Activated CD4-positive, alpha-beta memory T cell treated with anti-CD3 and anti-CD28 coated beads, Interleukin-2, amount 10 ng/mL, durations not matched to agents 7 days and 5 days (primary cell): ENCODE data around the gene RBPJ. TPM values are rescaled to one million over a fixed set of nuclear protein-coding genes. Genes with fewer than 3 reads are reported as not detected.

Experiments used
- CTCF ChIA-PET: fragments of 350-600 bp; sonication (Branson Sonifier 250); formaldehyde crosslinking; loops from one replicate; lab custom pipeline; 2021; ENCODE audit warnings: antibody characterized with exemption, inconsistent platforms; lab: Charles Lee
- POLR2A ChIA-PET: fragments of 350-600 bp; sonication (Branson Sonifier 250); formaldehyde crosslinking; loops from one replicate; lab custom pipeline; 2021; ENCODE audit warnings: antibody characterized with exemption; lab: Charles Lee
- DNase-seq: peaks from one replicate; pipeline ENCODE4 v3.0.0-alpha.2; 2020
- H3K27ac Mint-ChIP-seq: one replicate; pipeline ENCODE4 v1.8.0; 2021; ENCODE audit warnings: mild to moderate bottlenecking, mixed read lengths
- H3K27me3 Mint-ChIP-seq: one replicate; pipeline ENCODE4 v1.8.0; 2021; ENCODE audit warnings: mixed read lengths
- H3K36me3 Mint-ChIP-seq: one replicate; pipeline ENCODE4 v1.8.0; 2021; ENCODE audit warnings: low read depth, mixed read lengths
- H3K4me1 Mint-ChIP-seq: one replicate; pipeline ENCODE4 v1.8.0; 2021; ENCODE audit warnings: mixed read lengths
- H3K4me3 Mint-ChIP-seq: one replicate; pipeline ENCODE4 v1.8.0; 2021; ENCODE audit warnings: mild to moderate bottlenecking, mixed read lengths
- H3K9me3 Mint-ChIP-seq: one replicate; pipeline ENCODE4 v1.8.0; 2021; ENCODE audit warnings: mixed read lengths
- total RNA-seq, 2 experiments: library from RNA; stranded (reverse); gene quantifications; one replicate each; pipeline ENCODE4 v1.2.3, GENCODE V29; 2021

Gene RBPJ
- total RNA-seq = 100 to 1,000 TPM; 137 to 144 TPM

DNA sequence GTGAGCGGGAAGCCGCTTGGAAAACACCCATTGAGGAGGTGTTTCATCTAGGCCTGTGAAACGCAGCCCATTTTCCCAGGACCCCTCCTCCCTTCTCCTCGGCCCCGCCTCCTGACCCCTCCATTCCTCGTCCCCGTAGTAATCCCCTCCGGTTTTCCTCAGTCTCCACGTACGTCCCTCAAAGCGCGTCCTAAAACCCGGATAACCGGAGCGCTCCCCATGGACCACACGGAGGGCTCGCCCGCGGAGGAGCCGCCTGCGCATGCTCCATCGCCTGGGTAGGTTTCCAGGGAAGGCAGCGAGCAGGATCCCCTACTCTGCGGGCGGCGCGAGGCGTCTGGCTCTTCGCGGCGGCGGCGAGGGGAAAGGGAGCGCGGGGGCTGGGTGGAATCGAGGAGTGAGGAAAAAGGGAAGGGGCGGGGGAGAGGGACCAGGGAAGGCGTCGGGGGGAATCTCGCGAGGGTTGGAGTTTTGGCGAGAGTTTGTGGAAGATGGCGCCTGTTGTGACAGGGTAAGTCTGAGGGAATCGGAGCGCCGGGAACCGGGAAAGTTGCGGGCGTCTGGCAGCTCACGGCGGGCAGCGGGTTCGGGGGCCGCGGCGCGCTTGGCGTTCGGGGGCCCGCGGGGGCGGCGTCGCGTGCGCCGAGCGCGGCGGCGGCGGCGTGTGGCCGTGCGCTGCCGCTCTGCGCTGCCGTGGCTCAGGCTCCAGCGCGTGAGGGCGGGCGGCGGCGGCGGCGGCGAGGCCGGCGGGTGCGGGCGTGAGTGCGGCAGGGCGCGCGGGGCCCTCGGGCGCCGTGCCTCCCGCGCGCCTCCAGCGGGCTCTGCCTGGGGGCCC, at the start of gene RBPJ:
RBPJ (plus strand) TSS at position 477 of the 835 bp plus-strand sequence; CDS start at position 492, 15 bp downstream.
- Mint-ChIP-seq H3K27ac (peak within 1 kb of the TSS; percentile 99), H3K4me1 (peaks cover 45% of the 10 kb centered on the region), H3K4me3 (peak within 1 kb of the TSS; percentile 99), H3K27me3 (no peaks in the 10 kb centered on the region), H3K9me3 (peaks cover 17% of the 10 kb centered on the region), H3K36me3 (peaks cover 27% of the 10 kb centered on the region)
- POLR2A ChIA-PET = interaction anchor here (0.9 to 3.5 kb wide), 18 partner anchors 9 to 540 kb away, joined by 3 to 65 read pairs (median 6); partner anchors contain the start of gene STIM2
- DNase-seq = peak; percentile 87
- CTCF ChIA-PET = interaction anchor here (0.8 to 2.6 kb wide), 10 partner anchors 9 to 262 kb away, joined by 3 to 25 read pairs (median 4); no protein-coding TSS in a partner anchor

DNA sequence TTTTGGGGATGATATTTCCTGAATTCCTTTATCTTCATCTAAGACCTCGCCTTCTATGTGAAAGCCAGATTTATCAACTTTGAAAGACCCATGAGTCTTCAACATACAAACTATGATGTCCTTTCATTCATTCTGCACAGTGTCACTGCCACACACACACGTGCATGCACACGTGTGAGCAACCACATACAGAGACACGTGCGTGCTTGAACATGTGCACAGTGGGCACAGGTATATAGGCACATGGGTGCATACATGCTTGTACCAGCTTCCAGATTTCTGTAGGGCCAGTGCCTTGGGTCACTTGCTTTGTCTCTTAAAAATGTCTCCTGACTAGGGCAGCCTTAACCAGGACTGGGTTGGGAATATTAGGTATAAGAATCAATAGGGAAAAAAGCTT, 49.1 kb upstream of the RBPJ start:
- peaks cover 28% of the 10 kb centered on the region for H3K4me1 Mint-ChIP-seq
- H3K9me3 Mint-ChIP-seq = no peaks in the 10 kb centered on the region
- ChIA-PET POLR2A (no interaction called here), CTCF (no interaction called here)
- H3K27ac Mint-ChIP-seq = no peak overlapping the region
- H3K4me3 Mint-ChIP-seq = no peak overlapping the region
- no peaks in the 10 kb centered on the region for H3K27me3 Mint-ChIP-seq
- no peak for DNase-seq
- no peaks in the 10 kb centered on the region for H3K36me3 Mint-ChIP-seq

DNA sequence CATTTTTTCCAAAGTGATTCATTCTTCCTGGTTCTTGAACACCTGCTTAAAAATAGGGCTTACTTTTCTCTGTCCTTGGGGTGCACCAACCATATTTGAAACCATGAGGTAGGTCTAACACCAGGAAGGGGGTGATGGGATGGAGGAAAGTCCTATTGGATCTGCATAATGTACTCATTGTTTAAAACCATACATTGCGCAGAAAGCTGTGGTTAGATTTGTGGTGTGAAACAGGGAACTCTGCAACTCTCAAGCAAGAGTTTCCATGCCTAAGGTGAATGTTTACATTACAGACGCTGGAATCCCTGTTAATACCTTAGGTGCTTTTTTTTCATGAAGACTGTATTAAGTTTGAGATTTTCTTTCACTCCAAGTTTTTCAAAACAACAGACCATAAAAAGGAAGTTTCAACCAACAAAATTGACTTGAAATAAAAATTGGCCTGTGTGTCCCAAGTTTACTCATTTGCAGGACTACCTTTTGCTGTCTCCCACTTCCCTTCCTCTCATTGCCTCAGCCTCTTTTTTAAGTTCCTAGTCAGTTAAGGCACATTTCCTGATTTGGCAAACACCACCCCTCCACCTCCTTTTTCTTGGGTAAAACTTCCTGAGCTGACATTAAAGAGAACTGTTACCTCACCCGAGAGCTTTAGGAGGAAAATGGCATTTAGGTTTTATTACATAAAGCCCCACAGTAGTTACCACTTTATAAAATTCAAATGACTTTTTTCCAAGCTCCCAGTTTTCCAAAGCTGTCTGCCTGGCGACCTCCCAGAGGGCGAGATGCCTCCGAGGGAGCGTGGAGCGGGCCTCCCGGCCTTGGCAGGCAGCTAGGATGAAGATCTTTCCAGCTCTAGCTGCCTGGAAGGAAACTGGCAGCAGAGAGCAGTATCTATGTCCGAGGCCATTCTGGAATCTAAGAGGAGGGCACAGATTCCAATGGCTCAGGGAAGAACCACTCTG, 47.9 kb upstream of the RBPJ start:
- DNase-seq = no peak
- no peak overlapping the region for H3K4me3 Mint-ChIP-seq
- H3K9me3 Mint-ChIP-seq = no peaks in the 10 kb centered on the region
- H3K4me1 Mint-ChIP-seq = peaks cover 28% of the 10 kb centered on the region
- H3K27me3 Mint-ChIP-seq = no peaks in the 10 kb centered on the region
- H3K36me3 Mint-ChIP-seq = no peaks in the 10 kb centered on the region
- ChIA-PET CTCF (no interaction called here), POLR2A (no interaction called here)
- H3K27ac Mint-ChIP-seq = no peak overlapping the region

DNA sequence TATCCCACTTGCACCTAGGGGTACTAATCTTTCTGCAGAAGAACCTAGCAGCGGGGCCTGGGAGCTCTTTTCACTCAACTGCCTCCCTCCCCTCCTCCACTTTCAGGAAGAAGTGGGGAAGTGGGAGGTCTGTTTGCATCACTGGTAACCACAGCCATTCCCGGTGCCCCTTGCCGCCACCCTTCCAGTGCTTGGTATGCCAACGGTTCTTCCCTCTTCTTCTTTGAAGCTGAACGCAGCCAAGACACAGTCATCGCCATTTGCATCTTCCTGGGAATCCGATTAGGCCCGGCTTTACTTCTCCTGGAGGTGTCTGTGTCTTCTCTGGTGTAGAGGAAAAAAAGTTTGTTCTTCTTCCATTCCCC, 47.2 kb upstream of the RBPJ start:
- Mint-ChIP-seq H3K9me3 (no peaks in the 10 kb centered on the region), H3K4me3 (no peak overlapping the region), H3K27me3 (no peaks in the 10 kb centered on the region), H3K36me3 (no peaks in the 10 kb centered on the region), H3K27ac (no peak overlapping the region), H3K4me1 (peaks cover 25% of the 10 kb centered on the region)
- DNase-seq = no peak
- POLR2A ChIA-PET = no interaction called here
- CTCF ChIA-PET = no interaction called here

DNA sequence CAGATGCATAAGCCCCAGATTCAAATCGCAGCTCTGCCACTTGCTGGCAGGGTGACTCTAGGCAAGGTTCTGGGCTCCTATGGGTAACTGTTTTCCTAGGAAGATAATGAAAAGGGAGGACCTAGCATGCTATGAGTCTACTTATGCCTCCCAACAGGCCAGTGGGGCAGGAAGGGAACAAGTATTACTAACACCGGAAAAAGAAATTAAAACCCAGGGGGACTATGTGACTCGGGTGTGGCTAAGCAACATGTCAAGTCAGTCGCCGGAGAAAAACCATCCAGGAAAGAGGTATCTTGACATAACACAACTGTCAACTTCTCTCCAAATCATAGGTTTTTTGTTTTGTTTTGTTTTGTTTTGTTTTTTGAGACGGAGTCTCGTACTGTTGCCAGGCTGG, 45.5 kb upstream of the RBPJ start:
- POLR2A ChIA-PET = no interaction called here
- Mint-ChIP-seq H3K27me3 (no peaks in the 10 kb centered on the region), H3K4me3 (no peak overlapping the region), H3K36me3 (no peaks in the 10 kb centered on the region), H3K9me3 (no peaks in the 10 kb centered on the region), H3K27ac (no peak overlapping the region), H3K4me1 (peaks cover 22% of the 10 kb centered on the region)
- CTCF ChIA-PET = no interaction called here
- DNase-seq = no peak

DNA sequence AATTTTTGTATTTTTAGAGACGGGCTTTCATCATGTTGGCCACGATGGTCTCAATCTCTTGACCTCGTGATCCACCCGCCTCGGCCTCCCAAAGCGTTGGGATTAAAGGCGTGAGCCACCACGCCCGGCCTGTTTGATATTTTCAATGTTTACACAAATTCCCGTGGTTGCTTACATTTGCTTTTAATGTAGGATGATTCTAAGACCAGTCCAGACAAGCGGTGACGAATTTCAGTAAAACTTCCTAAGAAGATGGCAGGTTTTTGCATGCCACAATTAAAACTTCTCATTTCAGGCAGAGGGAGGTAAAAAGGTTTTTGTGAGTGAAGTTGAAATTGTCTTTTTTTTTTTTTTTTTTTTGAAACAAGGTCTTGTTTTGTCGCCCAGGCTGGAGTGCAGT, 41.4 kb upstream of the RBPJ start:
- no peak for DNase-seq
- ChIA-PET POLR2A (no interaction called here), CTCF (no interaction called here)
- Mint-ChIP-seq H3K4me1 (no peaks in the 10 kb centered on the region), H3K9me3 (no peaks in the 10 kb centered on the region), H3K4me3 (no peak overlapping the region), H3K27me3 (no peaks in the 10 kb centered on the region), H3K27ac (no peak overlapping the region), H3K36me3 (no peaks in the 10 kb centered on the region)

DNA sequence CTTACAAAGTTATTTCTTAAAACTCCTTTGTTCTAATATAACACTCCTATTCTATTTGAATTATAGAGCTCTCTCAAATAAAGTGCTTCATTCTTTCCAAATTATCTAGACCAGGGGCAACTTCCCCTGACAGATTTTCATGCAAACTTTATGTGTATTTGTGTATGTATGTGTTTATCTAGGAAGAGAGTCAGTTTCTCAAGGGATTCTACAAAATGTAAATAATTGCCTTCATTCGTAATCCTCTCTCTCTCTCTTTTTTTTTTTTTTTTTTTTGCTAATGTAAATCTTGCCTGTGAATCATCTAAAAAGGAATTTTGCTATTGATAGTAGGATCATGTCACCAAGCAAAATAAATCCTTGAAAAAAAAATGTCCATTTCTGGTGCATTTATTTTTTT, 38.9 kb upstream of the RBPJ start:
- ChIA-PET POLR2A (no interaction called here), CTCF (no interaction called here)
- no peaks in the 10 kb centered on the region for H3K27me3 Mint-ChIP-seq
- H3K36me3 Mint-ChIP-seq = no peaks in the 10 kb centered on the region
- H3K4me1 Mint-ChIP-seq = peaks cover 5% of the 10 kb centered on the region
- H3K4me3 Mint-ChIP-seq = no peak overlapping the region
- H3K27ac Mint-ChIP-seq = no peak overlapping the region
- DNase-seq = no peak
- H3K9me3 Mint-ChIP-seq = no peaks in the 10 kb centered on the region

DNA sequence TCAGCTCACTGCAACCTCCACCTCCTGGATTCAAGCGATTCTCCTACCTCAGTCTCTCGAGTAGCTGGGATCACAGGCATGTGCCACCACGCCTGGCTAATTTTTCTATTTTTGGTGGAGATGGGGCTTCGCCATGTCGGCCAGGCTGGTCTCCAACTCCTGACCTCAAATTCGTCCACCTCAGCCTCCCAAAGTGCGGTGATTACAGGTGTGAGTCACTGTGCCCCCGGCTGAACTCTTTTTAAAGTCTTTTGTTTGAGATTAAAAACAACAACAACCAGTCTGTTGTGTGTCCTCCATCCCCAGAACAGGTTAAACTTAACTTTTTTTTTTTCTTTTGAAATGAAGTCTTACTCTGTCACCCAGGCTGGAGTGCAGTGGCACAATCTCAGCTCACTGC, 36.3 kb upstream of the RBPJ start:
- H3K4me3 Mint-ChIP-seq = no peak overlapping the region
- ChIA-PET CTCF (no interaction called here), POLR2A (no interaction called here)
- no peak for DNase-seq
- H3K4me1 Mint-ChIP-seq = peaks cover 21% of the 10 kb centered on the region
- no peaks in the 10 kb centered on the region for H3K27me3 Mint-ChIP-seq
- no peaks in the 10 kb centered on the region for H3K9me3 Mint-ChIP-seq
- no peaks in the 10 kb centered on the region for H3K36me3 Mint-ChIP-seq
- no peak overlapping the region for H3K27ac Mint-ChIP-seq

DNA sequence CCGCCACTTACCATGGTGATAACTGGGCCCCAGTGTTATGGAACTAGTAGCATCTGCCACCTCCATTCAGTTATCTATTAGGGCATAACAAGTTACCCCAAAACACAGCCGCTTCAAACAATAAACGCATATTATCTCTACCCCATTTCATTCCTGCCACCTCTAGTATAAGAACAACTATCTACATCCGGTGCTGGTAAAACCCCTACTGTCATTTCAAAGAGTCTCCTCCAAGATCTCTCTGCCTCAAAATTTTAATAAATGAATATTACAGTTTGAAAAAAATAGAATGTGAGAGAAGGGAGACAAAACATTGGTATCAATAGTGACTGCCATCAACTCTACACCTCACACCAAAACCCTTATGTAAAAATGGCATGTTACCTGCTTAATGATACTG, 35.5 kb upstream of the RBPJ start:
- H3K4me1 Mint-ChIP-seq = peaks cover 23% of the 10 kb centered on the region
- H3K27ac Mint-ChIP-seq = no peak overlapping the region
- no peaks in the 10 kb centered on the region for H3K9me3 Mint-ChIP-seq
- no peak overlapping the region for H3K4me3 Mint-ChIP-seq
- H3K36me3 Mint-ChIP-seq = no peaks in the 10 kb centered on the region
- no peaks in the 10 kb centered on the region for H3K27me3 Mint-ChIP-seq
- CTCF ChIA-PET = no interaction called here
- POLR2A ChIA-PET = no interaction called here
- no peak for DNase-seq

DNA sequence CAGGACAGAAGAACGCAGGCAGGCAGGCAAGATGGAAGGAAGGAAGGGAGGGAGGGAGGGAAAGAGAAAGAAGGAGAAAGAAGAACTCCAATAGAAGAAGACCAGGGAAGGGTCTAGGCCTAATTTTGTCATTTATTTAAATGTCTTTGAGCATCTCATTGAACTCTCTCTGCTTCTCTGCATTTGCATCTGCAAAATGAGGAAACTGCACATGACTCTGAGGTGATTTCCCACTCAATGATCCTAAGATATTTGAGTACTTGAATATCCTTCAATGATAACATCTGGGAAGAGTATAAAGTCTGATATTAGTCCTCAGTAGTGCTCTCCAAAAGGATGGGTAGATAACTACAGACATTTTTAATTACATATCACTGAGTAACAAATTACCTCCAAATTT, 33.1 kb upstream of the RBPJ start:
- H3K27ac Mint-ChIP-seq = no peak overlapping the region
- no peak for DNase-seq
- no peaks in the 10 kb centered on the region for H3K36me3 Mint-ChIP-seq
- no peaks in the 10 kb centered on the region for H3K27me3 Mint-ChIP-seq
- no peak overlapping the region for H3K4me3 Mint-ChIP-seq
- POLR2A ChIA-PET = interaction anchor here (0.8 to 1.5 kb wide), 2 partner anchors 11 to 31 kb away, joined by 3 to 6 read pairs; no protein-coding TSS in a partner anchor
- CTCF ChIA-PET = no interaction called here
- peaks cover 27% of the 10 kb centered on the region for H3K4me1 Mint-ChIP-seq
- H3K9me3 Mint-ChIP-seq = no peaks in the 10 kb centered on the region

DNA sequence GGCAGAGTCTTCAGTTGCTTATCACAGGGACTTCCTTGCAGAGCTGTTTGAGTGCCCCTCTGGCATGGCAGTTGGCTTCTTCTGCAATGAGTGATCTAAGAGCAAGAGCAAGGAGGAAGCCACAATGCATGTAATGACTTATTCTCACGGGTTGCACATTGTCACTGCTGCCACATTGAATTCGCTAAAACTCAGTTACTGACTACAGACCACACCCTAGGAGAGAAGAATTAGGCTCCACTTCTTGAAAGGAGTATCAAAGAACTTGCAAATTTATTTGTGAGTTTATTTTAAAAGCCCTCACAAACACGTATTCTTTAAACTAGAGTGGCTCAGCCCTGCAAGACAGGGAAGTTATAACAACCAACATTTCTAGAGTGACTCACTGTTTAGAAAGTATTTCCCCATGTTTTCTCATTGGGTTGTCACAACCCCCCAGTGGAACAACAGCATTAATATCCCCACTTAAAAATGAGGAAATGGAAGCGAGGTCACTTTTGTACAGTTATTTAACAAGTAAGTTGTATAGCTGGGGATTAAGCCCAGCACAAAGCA, 32.4 kb upstream of the RBPJ start:
- peak overlapping the region; percentile 62 for H3K27ac Mint-ChIP-seq
- no peak overlapping the region for H3K4me3 Mint-ChIP-seq
- no peaks in the 10 kb centered on the region for H3K36me3 Mint-ChIP-seq
- H3K27me3 Mint-ChIP-seq = no peaks in the 10 kb centered on the region
- POLR2A ChIA-PET = interaction anchor here (0.8 to 1.5 kb wide), 3 partner anchors 11 to 30 kb away, joined by 3 to 6 read pairs (median 3); no protein-coding TSS in a partner anchor
- CTCF ChIA-PET = no interaction called here
- H3K9me3 Mint-ChIP-seq = no peaks in the 10 kb centered on the region
- peak; percentile 62 for DNase-seq
- H3K4me1 Mint-ChIP-seq = peaks cover 27% of the 10 kb centered on the region

DNA sequence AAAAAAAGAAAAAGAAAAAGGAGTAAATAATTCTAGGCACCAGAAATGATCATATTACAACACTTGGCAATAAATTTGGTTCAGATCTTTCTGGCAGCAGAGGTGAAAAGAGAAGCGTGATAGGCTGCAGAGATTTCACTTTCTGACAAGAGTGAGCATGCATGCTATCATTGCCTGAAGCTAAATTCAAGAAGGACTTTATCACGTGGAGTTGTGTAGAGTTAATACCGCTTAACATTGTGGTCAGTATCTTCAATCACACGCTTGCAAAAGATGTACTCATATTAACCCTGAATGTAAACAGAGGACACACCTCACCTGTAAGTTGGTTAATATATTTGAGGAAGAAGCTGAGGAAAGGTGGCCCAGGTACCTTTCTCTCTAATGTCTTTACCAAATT, 31.4 kb upstream of the RBPJ start:
- Mint-ChIP-seq H3K27me3 (no peaks in the 10 kb centered on the region), H3K4me3 (no peak overlapping the region), H3K27ac (no peak overlapping the region), H3K36me3 (no peaks in the 10 kb centered on the region), H3K4me1 (peaks cover 27% of the 10 kb centered on the region), H3K9me3 (no peaks in the 10 kb centered on the region)
- ChIA-PET POLR2A (interaction anchor here (1.0 to 1.5 kb wide), 2 partner anchors 10 to 13 kb away, joined by 3 to 4 read pairs; no protein-coding TSS in a partner anchor), CTCF (no interaction called here)
- DNase-seq = no peak
